Keratinocyte (primary cell): ENCODE measurements around the gene NIBAN1.

ENCODE experiments used
- CTCF ChIP-seq, 3 experiments: IDR thresholded peaks in 1 of 3; conservative IDR thresholded peaks in 1 of 3; optimal IDR thresholded peaks in 1 of 3; 2 replicates in 2 of 3; 3 replicates in 1 of 3; pipeline versions ENCODE3 to v1.5.1; 2011; ENCODE audit warnings: low read length in 3 of 3, mild to moderate bottlenecking in 3 of 3, moderate library complexity in 2 of 3, control low read depth in 1 of 3, inconsistent platforms in 1 of 3; ENCODE audit not compliant: insufficient read depth in 2 of 3; ENCODE audit errors: extremely low read depth in 1 of 3
- EZH2 ChIP-seq: IDR thresholded peaks from one replicate; pipeline ENCODE4 v1.6.1; 2012; ENCODE audit warnings: inconsistent platforms, mild to moderate bottlenecking, low read length, moderate library complexity

DNA sequence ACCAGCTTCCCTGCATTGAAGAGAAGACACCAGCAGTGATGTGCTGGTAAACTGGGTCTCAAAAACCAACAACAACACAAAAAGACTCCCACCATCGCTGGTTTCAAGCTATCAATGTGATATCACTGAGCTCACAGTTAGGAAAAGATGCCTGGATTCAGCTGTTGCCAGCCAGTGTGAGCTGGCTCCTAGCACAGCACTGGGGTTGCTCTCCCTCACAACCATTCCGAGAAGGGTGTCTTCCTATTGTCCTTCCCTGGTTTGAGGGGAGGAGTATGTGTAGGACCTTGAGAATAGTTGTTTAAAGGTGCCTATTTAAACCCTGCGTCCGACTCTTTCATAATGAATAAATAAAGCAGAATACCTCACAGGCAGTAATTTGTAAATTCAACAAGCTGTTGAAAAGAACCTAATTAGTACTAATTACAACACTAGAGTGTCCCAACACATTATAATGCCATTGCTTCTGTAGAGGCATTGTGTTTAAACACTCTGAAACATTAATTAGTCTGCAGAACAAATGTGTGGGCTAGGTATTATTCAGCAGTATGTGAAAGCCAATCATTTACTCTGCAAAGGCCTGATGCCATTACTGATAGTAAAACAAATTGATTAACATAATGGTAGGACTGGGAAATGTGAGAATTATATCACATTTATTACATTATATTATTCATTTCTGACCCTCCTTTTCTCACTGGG, 17.2 kb downstream of the NIBAN1 start:
- no peak for TF ChIP-seq CTCF (optimal IDR thresholded peaks at IDR 0.05 in 1 of 3, IDR thresholded peaks at IDR 0.05 in 1 of 3, conservative IDR thresholded peaks at IDR 0.05 in 1 of 3; ENCODE audit: extremely low read depth in 1 of 3, insufficient read depth in 2 of 3, low read length in 3 of 3)
- TF ChIP-seq EZH2, result no peak
